ENCODE measurements around the gene DESI1.

DNA sequence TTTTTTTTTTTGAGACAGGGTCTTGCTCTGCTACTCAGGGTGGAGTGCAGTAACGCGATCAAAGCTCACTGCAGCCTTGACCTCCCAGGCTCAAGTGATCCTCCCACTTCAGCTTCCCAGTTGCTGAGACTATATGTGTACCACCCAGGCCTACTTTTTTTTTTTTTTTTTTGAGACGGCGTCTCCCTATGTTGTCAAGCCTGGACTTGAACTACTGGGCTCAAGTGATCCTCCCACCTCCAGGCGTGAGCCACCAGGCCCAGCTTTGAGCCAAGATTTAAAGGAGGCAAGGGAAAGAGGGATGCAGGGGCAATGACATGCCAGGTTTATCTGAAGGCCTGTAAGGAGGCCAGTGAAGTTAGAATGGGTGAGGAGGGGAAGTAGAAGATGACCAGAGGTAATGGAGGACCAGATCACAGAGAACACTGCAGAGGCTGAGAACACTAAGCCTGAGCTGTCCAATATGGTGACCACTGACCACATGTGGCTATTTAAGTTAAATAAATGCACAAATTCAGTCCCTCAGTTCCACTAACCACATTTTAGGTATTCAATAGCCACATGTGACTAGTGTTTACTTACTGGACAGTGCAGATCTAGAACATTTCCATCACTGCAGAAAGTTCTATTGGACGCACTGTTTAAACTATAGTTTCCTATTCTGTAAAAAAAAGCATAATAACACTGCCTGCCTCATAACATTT lies 8.1 kb downstream of the DESI1 start:
- no peak for TF ChIP-seq EZH2 (IDR thresholded peaks at IDR 0.05)
- no peak for TF ChIP-seq EGR1 (IDR thresholded peaks at IDR 0.05; ENCODE audit: low read depth)
- no peak for TF ChIP-seq POLR2AphosphoS5 (IDR thresholded peaks at IDR 0.05; ENCODE audit: low read depth, low read length)
- TF ChIP-seq, protein P1, sequence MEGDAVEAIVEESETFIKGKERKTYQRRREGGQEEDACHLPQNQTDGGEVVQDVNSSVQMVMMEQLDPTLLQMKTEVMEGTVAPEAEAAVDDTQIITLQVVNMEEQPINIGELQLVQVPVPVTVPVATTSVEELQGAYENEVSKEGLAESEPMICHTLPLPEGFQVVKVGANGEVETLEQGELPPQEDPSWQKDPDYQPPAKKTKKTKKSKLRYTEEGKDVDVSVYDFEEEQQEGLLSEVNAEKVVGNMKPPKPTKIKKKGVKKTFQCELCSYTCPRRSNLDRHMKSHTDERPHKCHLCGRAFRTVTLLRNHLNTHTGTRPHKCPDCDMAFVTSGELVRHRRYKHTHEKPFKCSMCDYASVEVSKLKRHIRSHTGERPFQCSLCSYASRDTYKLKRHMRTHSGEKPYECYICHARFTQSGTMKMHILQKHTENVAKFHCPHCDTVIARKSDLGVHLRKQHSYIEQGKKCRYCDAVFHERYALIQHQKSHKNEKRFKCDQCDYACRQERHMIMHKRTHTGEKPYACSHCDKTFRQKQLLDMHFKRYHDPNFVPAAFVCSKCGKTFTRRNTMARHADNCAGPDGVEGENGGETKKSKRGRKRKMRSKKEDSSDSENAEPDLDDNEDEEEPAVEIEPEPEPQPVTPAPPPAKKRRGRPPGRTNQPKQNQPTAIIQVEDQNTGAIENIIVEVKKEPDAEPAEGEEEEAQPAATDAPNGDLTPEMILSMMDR (IDR thresholded peaks at IDR 0.05 in 2 of 3, conservative IDR thresholded peaks at IDR 0.05 in 1 of 3; ENCODE audit: borderline replicate concordance in 1 of 3, insufficient read depth in 1 of 3, low read depth in 2 of 3, low read length in 2 of 3), result no peak
- TF ChIP-seq, protein P2, sequence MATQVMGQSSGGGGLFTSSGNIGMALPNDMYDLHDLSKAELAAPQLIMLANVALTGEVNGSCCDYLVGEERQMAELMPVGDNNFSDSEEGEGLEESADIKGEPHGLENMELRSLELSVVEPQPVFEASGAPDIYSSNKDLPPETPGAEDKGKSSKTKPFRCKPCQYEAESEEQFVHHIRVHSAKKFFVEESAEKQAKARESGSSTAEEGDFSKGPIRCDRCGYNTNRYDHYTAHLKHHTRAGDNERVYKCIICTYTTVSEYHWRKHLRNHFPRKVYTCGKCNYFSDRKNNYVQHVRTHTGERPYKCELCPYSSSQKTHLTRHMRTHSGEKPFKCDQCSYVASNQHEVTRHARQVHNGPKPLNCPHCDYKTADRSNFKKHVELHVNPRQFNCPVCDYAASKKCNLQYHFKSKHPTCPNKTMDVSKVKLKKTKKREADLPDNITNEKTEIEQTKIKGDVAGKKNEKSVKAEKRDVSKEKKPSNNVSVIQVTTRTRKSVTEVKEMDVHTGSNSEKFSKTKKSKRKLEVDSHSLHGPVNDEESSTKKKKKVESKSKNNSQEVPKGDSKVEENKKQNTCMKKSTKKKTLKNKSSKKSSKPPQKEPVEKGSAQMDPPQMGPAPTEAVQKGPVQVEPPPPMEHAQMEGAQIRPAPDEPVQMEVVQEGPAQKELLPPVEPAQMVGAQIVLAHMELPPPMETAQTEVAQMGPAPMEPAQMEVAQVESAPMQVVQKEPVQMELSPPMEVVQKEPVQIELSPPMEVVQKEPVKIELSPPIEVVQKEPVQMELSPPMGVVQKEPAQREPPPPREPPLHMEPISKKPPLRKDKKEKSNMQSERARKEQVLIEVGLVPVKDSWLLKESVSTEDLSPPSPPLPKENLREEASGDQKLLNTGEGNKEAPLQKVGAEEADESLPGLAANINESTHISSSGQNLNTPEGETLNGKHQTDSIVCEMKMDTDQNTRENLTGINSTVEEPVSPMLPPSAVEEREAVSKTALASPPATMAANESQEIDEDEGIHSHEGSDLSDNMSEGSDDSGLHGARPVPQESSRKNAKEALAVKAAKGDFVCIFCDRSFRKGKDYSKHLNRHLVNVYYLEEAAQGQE (IDR thresholded peaks at IDR 0.05; ENCODE audit: low read depth), result no peak
- no peak for TF ChIP-seq POLR2A (IDR thresholded peaks at IDR 0.05; ENCODE audit: borderline replicate concordance, extremely low read depth, insufficient read depth, insufficient read length)
- no peak for TF ChIP-seq EZH2phosphoT487 (IDR thresholded peaks at IDR 0.05; ENCODE audit: borderline replicate concordance)
- no peak for TF ChIP-seq CEBPB (IDR thresholded peaks at IDR 0.05; ENCODE audit: low read depth)
- no peak for TF ChIP-seq TCF7L2 (IDR thresholded peaks at IDR 0.05; ENCODE audit: borderline replicate concordance, extremely low read depth, insufficient read depth, insufficient read length)

All from HCT116 (cell line).